IPS-18c (cell line): Measurements from ENCODE around the gene COL5A1.

ENCODE experiments used
- H3K4me3 ChIP-seq: 2 replicates; pipeline ENCODE4 v1.7.0; 2013; ENCODE audit warnings: low read depth, mild to moderate bottlenecking, low read length, moderate library complexity; ENCODE audit not compliant: insufficient read depth
- H3K9me3 ChIP-seq: one replicate; pipeline ENCODE4 v1.6.1; 2013; ENCODE audit warnings: mild to moderate bottlenecking, low read length, moderate library complexity; ENCODE audit not compliant: control insufficient read depth, insufficient read depth

The COL5A1 gene

DNA sequence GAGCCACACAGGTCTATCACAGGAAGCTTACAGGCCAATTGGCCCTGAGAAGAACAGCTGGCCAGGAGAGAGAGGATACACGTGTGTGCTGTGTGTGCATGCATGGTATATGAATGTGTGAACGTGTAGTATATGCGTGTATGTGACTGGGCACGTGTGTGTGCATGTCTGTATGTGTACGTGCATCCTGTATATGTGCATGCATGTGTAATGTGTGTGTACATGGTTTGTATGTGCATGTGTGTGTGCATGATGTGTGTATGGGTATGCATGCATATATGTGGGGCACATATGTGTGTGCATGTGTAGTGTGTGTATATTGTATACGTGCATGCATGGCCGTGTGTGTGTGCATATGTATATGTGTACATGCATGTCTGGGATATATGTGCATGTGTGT is 182.0 kb downstream of the COL5A1 start:
- Histone ChIP-seq H3K4me3 (no peak overlapping the region), H3K9me3 (peaks cover 2% of the 10 kb centered on the region)

DNA sequence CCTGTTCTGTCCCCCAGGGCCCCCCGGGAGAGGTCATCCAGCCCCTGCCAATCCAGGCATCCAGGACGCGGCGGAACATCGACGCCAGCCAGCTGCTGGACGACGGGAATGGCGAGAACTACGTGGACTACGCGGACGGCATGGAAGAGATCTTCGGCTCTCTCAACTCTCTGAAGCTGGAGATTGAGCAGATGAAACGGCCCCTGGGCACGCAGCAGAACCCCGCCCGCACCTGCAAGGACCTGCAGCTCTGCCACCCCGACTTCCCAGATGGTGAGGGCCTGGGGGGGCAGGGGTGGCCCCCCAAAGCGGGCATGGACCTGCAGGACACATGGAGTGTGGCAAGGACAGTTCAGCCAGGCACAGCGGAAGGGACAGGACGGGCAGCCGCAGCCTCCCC is 183.0 kb downstream of the COL5A1 start:
- Histone ChIP-seq H3K4me3 (no peak overlapping the region), H3K9me3 (peaks cover 2% of the 10 kb centered on the region)

DNA sequence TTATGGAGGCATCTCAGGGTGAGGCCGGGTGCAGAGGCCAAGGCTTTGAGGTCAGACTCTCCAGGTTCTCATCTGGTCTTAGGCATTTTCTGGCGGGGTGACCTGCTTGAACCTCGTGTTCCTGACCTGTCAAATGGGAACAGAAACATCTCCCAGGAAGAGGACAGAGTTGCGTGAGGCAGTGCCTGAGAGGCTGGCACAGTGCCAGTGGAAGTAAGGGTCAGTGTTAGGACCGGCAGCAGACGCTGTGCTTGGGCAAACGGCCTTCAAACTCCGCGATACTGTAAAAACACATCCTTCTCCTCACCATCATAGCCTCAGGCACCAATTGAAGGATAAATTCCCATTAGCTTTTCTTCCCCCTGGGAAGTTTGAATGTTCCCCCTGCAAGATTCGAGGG is 183.4 kb downstream of the COL5A1 start:
- H3K9me3 ChIP-seq: peaks cover 2% of the 10 kb centered on the region
- no peak overlapping the region for H3K4me3 ChIP-seq

DNA sequence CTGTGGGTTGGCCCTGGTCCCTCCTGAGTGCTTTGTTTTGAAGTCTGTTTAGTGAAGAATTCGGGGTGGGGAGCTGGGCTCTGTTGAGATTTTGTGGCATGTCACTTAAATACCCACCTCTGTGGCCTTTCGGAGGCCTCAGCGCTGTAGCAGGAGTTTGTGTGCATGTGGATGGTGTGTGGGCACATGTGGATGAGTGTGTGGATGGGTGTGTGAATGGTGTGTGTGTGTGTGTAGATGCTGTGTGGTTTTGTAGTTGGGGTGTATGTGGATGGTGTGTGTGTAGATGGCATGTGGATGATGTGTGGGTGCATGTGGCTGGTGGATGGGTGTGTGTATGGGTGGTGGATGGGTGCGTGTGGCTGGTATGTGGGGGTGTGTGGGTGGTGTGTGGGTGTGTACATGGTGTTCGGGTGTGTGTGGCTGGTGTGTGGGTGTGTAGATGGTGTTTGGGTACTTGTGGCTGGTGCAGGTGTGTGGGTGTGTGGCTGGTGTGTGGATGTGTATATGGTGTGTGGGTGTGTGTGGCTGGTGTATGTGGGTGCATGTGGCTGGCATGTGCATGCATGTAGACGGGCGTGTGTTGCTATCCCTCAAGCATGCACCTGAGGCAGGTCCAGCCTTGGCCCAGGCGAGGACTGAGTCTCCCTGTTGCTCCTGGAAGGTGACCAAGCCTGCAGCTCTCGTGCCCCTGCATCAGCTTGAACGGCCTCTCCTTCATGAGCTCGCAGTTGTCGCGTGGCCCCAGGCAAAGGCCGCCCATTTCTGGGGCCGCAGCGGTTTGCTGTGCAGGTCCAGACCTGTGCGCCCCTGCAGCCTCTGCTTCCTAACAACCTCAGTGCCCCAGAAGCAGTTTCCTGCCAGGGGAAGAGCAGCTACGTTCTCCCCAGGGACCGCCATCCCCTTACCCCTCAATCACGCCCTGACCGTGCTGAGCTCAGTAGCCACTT is 185.0 kb downstream of the COL5A1 start:
- Histone ChIP-seq H3K9me3 (peaks cover 2% of the 10 kb centered on the region), H3K4me3 (no peak overlapping the region)

DNA sequence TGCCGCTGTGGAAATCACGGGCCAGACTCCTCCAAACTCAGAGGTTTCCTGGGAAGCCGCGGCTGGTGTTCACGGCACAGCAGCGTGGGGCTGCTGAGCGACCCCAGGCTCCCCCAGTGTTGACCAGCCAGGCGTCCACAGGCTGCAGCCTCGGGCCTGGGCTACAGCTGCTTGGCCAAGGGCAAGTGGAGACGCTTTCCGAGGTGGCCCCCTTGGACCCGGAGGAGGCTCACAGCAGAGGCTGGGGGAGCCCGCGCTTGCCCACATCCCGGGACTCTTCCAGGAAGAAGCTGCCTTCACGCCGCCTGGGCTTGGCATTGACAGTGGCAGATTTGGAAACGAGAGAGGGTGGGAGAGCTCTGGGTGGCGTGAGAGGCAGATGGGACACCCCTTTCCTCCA is 186.0 kb downstream of the COL5A1 start:
- H3K9me3 ChIP-seq: peaks cover 2% of the 10 kb centered on the region
- H3K4me3 ChIP-seq: no peak overlapping the region

DNA sequence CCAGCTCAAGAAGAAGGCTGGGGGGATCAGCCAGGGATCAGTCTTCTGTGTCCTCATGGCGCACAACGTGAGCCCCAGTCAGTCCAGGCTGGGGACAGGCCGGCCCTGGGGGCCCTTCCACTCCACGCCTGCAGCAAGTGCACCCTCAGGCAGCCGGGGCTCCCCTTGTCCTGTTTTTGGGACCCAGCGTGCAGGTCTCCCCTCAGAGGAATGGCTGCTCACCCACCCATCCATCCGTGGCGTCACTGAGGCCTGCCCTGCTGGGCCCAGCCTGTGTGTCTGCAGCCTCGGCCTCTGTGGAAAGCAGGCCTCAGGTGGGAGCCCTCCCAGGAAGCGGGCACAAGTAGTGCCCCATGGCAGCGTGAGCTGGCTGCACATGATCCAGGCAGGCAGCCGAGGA is 186.4 kb downstream of the COL5A1 start:
- Histone ChIP-seq H3K4me3 (no peak overlapping the region), H3K9me3 (peaks cover 2% of the 10 kb centered on the region)

DNA sequence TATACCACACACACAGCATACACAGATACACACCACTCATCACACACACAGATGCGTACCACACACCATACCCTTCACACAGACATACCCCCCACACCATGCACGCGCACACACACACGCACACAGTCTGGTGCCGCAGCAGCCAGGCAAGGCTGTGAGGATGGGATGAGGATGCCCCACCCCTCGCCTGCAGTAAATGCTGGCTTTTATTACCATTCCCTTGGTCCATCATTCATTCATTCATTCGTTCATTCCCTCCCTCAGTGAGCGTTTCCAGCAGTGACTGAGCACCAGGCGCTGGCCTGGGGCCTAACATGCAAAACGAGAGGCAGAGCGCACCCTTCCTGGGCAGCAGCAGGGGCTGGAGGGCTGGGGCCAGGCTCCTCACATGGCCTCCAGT is 187.3 kb downstream of the COL5A1 start:
- H3K9me3 ChIP-seq: peaks cover 2% of the 10 kb centered on the region
- H3K4me3 ChIP-seq: no peak overlapping the region

DNA sequence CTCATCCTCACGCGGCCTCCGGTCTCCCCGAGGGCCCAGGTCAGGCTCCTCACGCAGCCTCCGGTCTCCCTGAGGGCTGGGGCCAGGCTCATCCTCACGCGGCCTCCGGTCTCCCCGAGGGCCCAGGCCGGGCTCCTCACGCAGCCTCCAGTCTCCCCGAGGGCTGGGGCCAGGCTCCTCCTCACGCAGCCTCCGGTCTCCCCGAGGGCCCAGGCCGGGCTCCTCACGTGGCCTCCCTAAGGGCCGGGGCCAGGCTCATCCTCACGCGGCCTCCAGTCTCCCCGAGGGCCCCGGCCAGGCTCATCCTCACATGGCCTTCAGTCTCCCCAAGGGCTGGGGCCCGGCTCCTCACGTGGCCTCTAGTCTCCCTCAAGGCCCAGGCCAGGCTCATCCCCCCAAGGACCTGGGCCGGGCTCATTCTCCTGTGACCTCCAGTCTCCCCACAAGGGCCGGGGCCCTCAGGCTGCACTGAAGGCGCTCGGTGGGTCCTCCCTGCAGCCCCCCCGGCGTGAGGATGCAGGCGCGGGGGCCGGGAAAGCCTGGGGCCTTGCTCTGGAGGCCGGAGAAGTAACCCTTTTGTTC is 187.8 kb downstream of the COL5A1 start:
- H3K4me3 ChIP-seq: no peak overlapping the region

DNA sequence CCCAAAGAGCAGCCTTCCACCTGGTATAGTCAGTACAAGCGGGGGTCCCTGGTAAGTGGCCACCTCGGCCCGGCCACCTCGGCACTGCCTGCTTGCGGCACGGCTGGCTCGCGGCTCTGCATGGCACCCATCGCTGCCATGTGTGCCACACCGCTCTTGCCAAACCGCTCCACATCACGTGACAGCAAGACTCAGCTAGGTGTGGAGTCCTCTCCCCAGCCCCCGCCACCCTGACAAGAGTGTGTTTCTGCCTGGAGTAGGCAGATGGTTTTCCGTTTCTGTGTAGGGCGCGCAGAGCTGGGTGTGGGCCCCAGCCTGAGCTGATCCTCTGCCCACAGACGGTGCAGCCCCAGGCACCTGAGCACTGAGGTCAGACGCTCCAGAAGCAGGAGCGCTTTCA is 188.5 kb downstream of the COL5A1 start:
- no peak overlapping the region for H3K4me3 ChIP-seq
- H3K9me3 ChIP-seq: peaks cover 2% of the 10 kb centered on the region

More for the DNA sequence above, 187.8 kb downstream of the COL5A1 start:
- H3K9me3 ChIP-seq: peaks cover 2% of the 10 kb centered on the region

DNA sequence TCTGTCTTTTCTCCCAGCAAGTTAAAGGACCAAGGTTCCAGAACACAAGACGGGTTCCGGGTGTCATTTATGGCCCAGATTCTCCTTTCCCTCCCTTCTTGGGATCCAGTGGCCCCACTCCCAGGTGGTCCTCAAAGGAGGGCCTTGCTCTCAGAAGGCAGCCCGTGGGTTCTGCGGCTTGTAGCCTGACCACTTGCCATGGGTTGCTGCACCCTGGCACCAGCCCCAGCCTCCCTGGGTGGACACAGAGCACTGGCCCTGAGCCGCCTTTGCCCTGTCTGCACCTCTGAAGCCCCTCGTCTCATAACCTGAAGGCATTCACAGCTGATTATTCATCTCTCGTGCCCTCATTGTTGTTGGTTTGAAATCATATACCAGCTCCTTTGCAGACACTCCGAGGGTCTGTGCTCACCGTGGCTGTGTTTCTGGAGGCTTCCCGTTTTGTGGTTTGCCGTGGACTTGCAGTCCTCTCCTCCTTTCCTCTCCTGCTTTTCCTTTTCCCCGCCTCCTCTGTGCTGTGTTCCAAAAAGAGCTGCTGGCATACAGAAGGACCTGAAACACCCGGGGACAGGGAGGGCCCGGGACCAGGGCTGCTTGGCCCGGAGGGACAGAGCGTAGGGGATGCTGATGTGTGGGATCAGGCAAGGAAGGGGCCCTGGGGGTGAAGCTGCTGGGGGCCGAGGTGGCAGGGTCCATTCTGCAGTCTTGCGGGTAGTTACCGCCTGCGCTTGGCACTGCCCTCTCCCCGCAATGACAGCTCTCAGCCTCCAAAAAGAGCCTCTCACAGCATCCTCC is 189.5 kb downstream of the COL5A1 start:
- no peak overlapping the region for H3K4me3 ChIP-seq
- H3K9me3 ChIP-seq: peaks cover 2% of the 10 kb centered on the region

DNA sequence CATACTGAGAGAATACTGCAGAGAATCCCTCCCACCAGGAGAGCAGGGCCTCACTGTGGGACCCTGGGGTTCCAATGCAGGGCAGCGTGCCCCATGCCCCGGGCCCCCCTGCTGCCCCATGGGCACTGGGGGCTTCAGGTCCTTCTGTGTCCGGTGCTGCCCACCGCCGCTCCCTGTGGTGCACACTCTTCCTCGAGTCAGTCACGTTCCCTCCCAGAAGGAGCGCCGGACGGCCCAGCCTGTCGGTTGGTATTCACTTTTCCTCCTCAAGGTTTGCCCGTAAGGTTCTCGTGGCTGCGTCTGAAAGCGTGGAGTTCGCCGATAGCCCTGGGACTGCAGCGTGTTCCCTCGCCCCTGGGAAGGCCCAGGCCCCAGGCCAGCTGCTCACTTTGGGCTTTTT is 190.9 kb downstream of the COL5A1 start:
- no peaks in the 10 kb centered on the region for H3K9me3 ChIP-seq

DNA sequence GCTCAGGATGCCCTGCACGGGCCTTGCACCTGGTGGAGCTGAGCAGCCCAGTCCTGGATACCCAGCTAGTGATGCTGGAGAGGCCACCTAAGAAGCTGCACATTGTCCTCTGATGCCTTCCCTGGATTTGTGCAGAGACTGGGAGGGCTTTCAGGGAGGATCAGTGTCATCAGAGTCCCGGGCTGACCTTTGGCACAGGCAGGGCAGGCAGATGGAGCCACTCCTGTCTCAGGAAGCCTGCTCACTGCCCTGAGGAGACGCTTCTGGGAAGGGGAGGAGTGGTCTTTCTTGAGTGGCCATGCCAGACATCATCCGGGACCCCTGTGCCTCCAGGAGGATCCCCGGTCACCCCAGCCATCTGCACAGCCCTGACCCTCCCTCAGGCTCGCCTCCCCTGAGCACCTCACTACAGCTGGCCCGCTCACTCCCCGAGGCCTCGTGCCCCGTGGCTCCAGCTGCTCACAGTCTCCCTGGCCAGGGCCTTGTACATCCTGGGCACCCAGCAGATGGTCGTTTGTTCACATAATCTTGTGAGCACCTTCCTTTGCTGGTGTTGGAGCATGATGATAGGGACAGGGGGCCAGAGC is 191.8 kb downstream of the COL5A1 start:
- Histone ChIP-seq H3K9me3 (no peaks in the 10 kb centered on the region), H3K4me3 (no peak overlapping the region)

More for the DNA sequence above, 190.9 kb downstream of the COL5A1 start:
- H3K4me3 ChIP-seq: no peak overlapping the region

DNA sequence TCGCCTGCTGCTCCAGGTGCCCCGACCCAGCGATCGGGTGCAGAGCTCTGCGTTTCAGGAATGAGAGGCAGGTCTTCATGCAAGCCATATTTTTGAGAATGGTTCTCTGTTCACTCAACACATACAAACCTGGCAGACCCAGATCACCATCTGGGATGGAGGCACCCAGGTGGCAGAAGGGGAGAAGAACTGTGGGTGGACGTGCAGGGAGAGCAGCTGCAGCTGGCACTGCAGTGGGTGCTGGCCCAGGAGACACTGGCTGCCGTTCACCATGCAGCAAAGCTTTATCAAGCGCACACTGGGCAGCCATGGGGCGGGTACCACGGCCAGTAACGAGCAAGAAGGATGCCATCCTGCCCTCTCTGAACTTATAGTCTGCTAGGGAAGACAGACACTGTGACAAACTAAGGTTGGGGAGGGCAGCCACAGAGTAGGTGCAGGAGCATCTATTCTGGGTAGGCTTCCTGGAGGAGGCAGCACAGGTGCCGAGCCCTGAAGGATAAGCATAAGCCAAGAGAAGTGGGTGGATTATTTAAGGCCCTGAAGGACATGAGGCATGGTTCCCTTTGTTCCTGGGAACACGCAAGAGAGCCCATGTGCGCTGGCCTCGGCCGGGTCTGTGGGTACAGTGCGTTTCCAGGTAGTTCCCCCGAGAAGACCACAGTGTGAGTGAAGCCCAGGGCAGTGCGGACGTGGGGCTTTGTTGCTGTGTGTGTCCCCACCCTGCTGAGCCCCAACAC is 192.8 kb downstream of the COL5A1 start:
- H3K4me3 ChIP-seq: no peak overlapping the region
- no peaks in the 10 kb centered on the region for H3K9me3 ChIP-seq

DNA sequence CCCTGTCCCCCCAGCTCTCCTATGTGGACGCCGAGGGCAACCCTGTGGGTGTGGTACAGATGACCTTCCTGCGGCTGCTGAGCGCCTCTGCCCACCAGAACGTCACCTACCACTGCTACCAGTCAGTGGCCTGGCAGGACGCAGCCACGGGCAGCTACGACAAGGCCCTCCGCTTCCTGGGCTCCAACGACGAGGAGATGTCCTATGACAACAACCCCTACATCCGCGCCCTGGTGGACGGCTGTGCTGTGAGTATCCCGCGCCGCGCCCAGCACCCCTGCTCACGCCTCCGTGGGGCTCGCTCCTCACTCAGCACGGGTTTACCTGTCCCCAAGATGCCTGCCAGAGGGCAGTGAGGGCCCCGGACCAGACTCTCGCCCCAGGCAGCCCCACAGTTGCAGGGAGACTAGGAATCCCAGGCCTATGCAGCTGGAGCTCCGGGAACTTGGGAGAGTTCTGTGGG is 193.4 kb downstream of the COL5A1 start:
- Histone ChIP-seq H3K9me3 (no peaks in the 10 kb centered on the region), H3K4me3 (no peak overlapping the region)

DNA sequence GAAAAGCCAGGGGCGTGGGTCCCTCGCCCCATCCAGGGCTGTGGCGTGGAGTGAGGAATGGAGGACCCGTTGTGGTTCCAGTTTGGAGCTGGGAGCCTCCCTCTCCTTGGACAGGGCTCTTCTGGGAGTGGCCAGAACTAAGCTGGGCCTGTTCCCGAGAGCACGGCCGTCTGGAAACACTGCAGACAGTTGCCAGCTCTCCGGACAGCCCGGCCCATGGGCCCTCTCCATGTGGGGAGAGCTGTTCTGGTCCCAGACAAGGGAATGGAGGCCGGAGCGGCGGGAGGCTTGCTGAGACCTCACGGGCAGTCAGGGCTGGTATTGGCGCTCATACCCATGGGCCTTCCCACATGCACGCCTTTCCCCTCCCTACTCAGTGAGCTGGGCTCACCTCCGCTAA is 193.8 kb downstream of the COL5A1 start:
- Histone ChIP-seq H3K9me3 (no peaks in the 10 kb centered on the region), H3K4me3 (no peak overlapping the region)

DNA sequence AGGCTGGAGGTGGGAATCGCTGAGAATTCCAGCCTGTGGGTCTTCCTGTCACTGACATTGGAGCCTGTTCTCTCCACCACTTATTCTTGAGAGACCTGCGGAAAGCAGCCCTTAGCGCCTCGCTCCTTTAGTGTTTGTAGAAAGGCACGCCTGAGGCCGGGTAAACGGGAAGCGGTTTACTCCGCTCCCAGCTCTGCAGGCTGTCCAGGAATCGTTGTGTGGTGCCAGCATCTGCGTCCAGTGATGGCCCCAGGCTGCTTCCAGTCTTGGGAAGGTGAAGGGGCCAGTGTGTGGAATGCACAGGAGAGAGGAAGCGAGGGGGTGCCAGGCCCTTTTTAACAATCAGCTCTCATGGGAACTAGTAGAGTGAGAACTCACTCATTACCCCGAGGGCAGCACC is 194.4 kb downstream of the COL5A1 start:
- Histone ChIP-seq H3K4me3 (no peak overlapping the region), H3K9me3 (no peaks in the 10 kb centered on the region)
